SK-N-SH (cell line): ENCODE measurements around the gene MAP6. TPM values are rescaled to one million over a fixed set of nuclear protein-coding genes. Genes with fewer than 3 reads are reported as not detected.

Experiments used
- CTCF ChIA-PET: fragments of 300-600, 350-600 bp; formaldehyde crosslinking; extraction: SDS; loops from one replicate; lab custom pipeline; 2021; lab: Yijun Ruan, JAX
- POLR2A ChIA-PET: fragments of 350-600 bp; sonication (Branson Sonifier 250); formaldehyde crosslinking; extraction: SDS; loops from one replicate; lab custom pipeline; 2020; ENCODE audit warnings: antibody characterized with exemption, inconsistent platforms; lab: Yijun Ruan, JAX
- DNase-seq: peaks from one replicate; pipeline ENCODE4 v3.0.0; 2012
- H2AFZ ChIP-seq: fragments of 200-600 bp; sonication (generic); 2 replicates; pipeline ENCODE4 v1.8.1; 2016; ENCODE audit warnings: antibody characterized with exemption, mild to moderate bottlenecking, low read depth
- H3F3A ChIP-seq: fragments of 200-600 bp; sonication (generic); replicated peaks from 2 replicates; pipeline ENCODE3; 2016; ENCODE audit warnings: antibody characterized with exemption, mild to moderate bottlenecking; ENCODE audit not compliant: insufficient read depth
- H3K27ac ChIP-seq, 2 experiments: fragments of 200-500 bp in 1 of 2; fragments of 200-600 bp in 1 of 2; sonication (Bioruptor generic) in 1 of 2; sonication (generic), shearing (Covaris generic) in 1 of 2; 2 replicates each; pipeline versions ENCODE4 v1.5.1 to v1.6.1; 2014 to 2016; ENCODE audit warnings: low read depth in 2 of 2, inconsistent platforms in 1 of 2, low read length in 1 of 2, mild to moderate bottlenecking in 1 of 2, mixed read lengths in 1 of 2
- H3K27me3 ChIP-seq: fragments of 200-600 bp; sonication (generic), shearing (Covaris generic); 2 replicates; pipeline ENCODE4 v1.6.1; 2016; ENCODE audit warnings: mixed run types; ENCODE audit not compliant: insufficient read depth
- H3K36me3 ChIP-seq, 2 experiments: fragments of 200-500 bp in 1 of 2; fragments of 200-600 bp in 1 of 2; sonication (Bioruptor generic) in 1 of 2; sonication (generic) in 1 of 2; replicated peaks in 1 of 2; 2 replicates each; pipeline versions ENCODE3 to v1.5.1; 2014 to 2016; ENCODE audit warnings: low read length in 1 of 2, mild to moderate bottlenecking in 1 of 2; ENCODE audit not compliant: insufficient read depth in 2 of 2, control insufficient read depth in 1 of 2
- H3K4me1 ChIP-seq, 2 experiments: fragments of 200-500 bp in 1 of 2; fragments of 200-600 bp in 1 of 2; sonication (Bioruptor generic) in 1 of 2; sonication (generic), shearing (Covaris generic) in 1 of 2; 2 replicates each; pipeline versions ENCODE4 v1.5.1 to v1.6.1; 2014 to 2016; ENCODE audit warnings: low read depth in 1 of 2, low read length in 1 of 2, mixed run types in 1 of 2; ENCODE audit not compliant: insufficient read depth in 2 of 2, control insufficient read depth in 1 of 2
- H3K4me2 ChIP-seq: fragments of 200-600 bp; sonication (generic), shearing (Covaris generic); 2 replicates; pipeline ENCODE4 v1.6.1; 2017; ENCODE audit warnings: mixed run types
- H3K4me3 ChIP-seq, 2 experiments: fragments of 200-500 bp in 1 of 2; fragments of 200-600 bp in 1 of 2; sonication (Bioruptor generic) in 1 of 2; sonication (generic), shearing (Covaris generic) in 1 of 2; 2 replicates each; pipeline versions ENCODE4 v1.5.1 to v1.8.1; 2014 to 2016; ENCODE audit warnings: low read depth in 2 of 2, inconsistent platforms in 1 of 2, low read length in 1 of 2, mild to moderate bottlenecking in 1 of 2, mixed read lengths in 1 of 2, moderate library complexity in 1 of 2
- H3K79me2 ChIP-seq: fragments of 200-600 bp; sonication (generic); 2 replicates; pipeline ENCODE4 v1.8.1; 2017; ENCODE audit warnings: mild to moderate bottlenecking; ENCODE audit not compliant: insufficient read depth
- H3K9ac ChIP-seq: fragments of 200-600 bp; sonication (generic); 2 replicates; pipeline ENCODE4 v1.6.1; 2017; ENCODE audit warnings: mixed run types
- H3K9me2 ChIP-seq: fragments of 200-600 bp; sonication (generic); 2 replicates; pipeline ENCODE4 v1.6.1; 2017; ENCODE audit warnings: mixed run types
- H3K9me3 ChIP-seq: fragments of 200-600 bp; sonication (generic); 2 replicates; pipeline ENCODE4 v1.6.1; 2017; ENCODE audit warnings: mixed run types, mild to moderate bottlenecking, moderate library complexity
- H4K20me1 ChIP-seq: fragments of 200-600 bp; sonication (generic); 2 replicates; pipeline ENCODE4 v1.6.1; 2017; ENCODE audit warnings: mild to moderate bottlenecking, mixed run types; ENCODE audit not compliant: insufficient read depth
- CHD2 ChIP-seq: fragments of 150-350 bp; IDR thresholded peaks from 2 replicates; pipeline ENCODE4 v1.6.1; 2018; ENCODE audit warnings: low read length; ENCODE audit not compliant: partially characterized antibody
- ELF1 ChIP-seq: IDR thresholded peaks from 2 replicates; pipeline ENCODE4 v1.4.0; 2012
- EZH2phosphoT487 ChIP-seq: fragments of 200-600 bp; sonication (generic); IDR thresholded peaks from 2 replicates; pipeline ENCODE4 v1.6.1; 2017; ENCODE audit warnings: low read depth, mixed run types, mild to moderate bottlenecking, antibody characterized with exemption, moderate library complexity, borderline replicate concordance
- GATA2 ChIP-seq: sonication (generic); formaldehyde crosslinking; IDR thresholded peaks from 2 replicates; pipeline ENCODE4 v1.5.0; 2020; ENCODE audit warnings: mild to moderate bottlenecking, missing genetic modification reagents
- MEF2A ChIP-seq: IDR thresholded peaks from 2 replicates; pipeline ENCODE4 v1.4.0; 2012; ENCODE audit warnings: low read depth, borderline replicate concordance
- NFIC ChIP-seq: IDR thresholded peaks from 2 replicates; pipeline ENCODE4 v1.4.0; 2012; ENCODE audit warnings: borderline replicate concordance
- NRF1 ChIP-seq: IDR thresholded peaks from 2 replicates; pipeline ENCODE4 v1.6.1; 2012; ENCODE audit warnings: low read depth, mild to moderate bottlenecking, low read length
- POLR2AphosphoS5 ChIP-seq: IDR thresholded peaks from 2 replicates; pipeline ENCODE4 v1.6.1; 2012; ENCODE audit warnings: low read depth, low read length
- RCOR1 ChIP-seq: fragments of 150-350 bp; IDR thresholded peaks from 2 replicates; pipeline ENCODE4 v1.6.1; 2017; ENCODE audit warnings: antibody characterized with exemption, low read length
- RFX5 ChIP-seq: IDR thresholded peaks from 2 replicates; pipeline ENCODE4 v1.6.1; 2012; ENCODE audit warnings: mild to moderate bottlenecking, improper control_type of control experiment, low read length
- RXRA ChIP-seq: IDR thresholded peaks from 2 replicates; pipeline ENCODE4 v1.4.0; 2012; ENCODE audit warnings: low read depth, mild to moderate bottlenecking, borderline replicate concordance
- SIN3A ChIP-seq: IDR thresholded peaks from 2 replicates; pipeline ENCODE4 v1.6.1; 2012; ENCODE audit warnings: low read depth, mild to moderate bottlenecking, low read length, moderate library complexity, borderline replicate concordance
- TAF1 ChIP-seq: IDR thresholded peaks from 2 replicates; pipeline ENCODE4 v1.6.1; 2012; ENCODE audit warnings: low read depth, mild to moderate bottlenecking, low read length, moderate library complexity, borderline replicate concordance
- TEAD4 ChIP-seq: IDR thresholded peaks from 2 replicates; pipeline ENCODE4 v1.4.0; 2012; ENCODE audit warnings: mild to moderate bottlenecking, borderline replicate concordance; ENCODE audit not compliant: insufficient read depth
- YY1 ChIP-seq: IDR thresholded peaks from 2 replicates; pipeline ENCODE4 v1.4.0; 2012; ENCODE audit warnings: low read depth, mild to moderate bottlenecking
- WGBS: methylation state at CpG from one replicate; pipeline ENCODE4 v1.1.6; 2017; ENCODE audit warnings: low lambda C conversion rate; 5-methylcytosine and 5-hydroxymethylcytosine counted together
- polyA plus RNA-seq, 3 experiments: library from polyadenylated mRNA; depleted of rRNA; stranded (reverse); fragments of >200 nt; gene quantifications; 2 replicates each; pipeline ENCODE4 v1.2.3, GENCODE V29; 2012
- TF ChIP-seq, protein P1 (sequence below): IDR thresholded peaks from 2 replicates; pipeline ENCODE4 v1.4.0; 2012; ENCODE audit warnings: low read depth, borderline replicate concordance
- TF ChIP-seq, protein P2 (sequence below): IDR thresholded peaks from 2 replicates; pipeline ENCODE4 v1.4.0; 2012; ENCODE audit warnings: low read depth
- TF ChIP-seq, protein P3 (sequence below): fragments of 150-350 bp; IDR thresholded peaks from 2 replicates; pipeline ENCODE4 v1.6.1; 2016; ENCODE audit warnings: mild to moderate bottlenecking, low read depth, low read length

The MAP6 gene
- polyA plus RNA-seq, 1 of the 3 experiments (the other 2 are of a cell fraction): 11.1 TPM

DNA sequence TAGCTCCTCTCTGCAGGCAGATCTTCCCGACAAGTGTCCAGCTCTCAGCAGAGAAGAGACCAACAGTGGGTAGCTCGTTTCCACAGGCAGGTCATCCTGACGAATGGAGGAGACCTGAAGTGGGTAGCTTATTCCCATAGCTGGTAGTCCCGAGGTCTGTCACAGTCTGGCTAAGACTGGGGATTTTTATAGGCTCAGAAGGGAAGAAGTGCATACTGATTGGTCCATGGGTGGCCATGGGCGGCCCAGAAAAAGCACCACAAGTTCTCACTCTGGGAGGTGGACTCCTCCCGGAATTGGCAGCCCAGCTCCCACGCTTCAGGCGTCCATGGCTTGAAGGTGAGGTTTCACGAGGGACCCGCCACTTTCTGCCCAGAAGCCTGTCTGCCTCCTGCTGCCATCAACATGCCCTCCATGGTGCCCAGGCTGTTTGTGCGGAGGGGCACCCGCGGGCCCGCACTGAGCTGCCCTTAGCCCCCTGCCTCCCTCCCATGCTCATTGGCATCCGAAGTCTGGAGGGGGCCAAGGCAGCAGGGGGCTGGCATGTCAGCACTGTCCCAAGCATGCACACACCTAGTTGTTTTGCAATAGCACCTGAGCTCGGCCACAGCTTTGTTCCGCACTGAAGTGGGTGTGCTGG lies 9.9 kb upstream of the MAP6 start:
- no peaks in the 10 kb centered on the region for H4K20me1 ChIP-seq
- WGBS: 64% methylated on average over 11 of the region's 17 CpGs
- POLR2A ChIA-PET: interaction anchor here (1.0 kb wide), 1 partner anchor 10 kb away, joined by 3 read pairs; the partner anchor contains the start of gene MAP6

DNA sequence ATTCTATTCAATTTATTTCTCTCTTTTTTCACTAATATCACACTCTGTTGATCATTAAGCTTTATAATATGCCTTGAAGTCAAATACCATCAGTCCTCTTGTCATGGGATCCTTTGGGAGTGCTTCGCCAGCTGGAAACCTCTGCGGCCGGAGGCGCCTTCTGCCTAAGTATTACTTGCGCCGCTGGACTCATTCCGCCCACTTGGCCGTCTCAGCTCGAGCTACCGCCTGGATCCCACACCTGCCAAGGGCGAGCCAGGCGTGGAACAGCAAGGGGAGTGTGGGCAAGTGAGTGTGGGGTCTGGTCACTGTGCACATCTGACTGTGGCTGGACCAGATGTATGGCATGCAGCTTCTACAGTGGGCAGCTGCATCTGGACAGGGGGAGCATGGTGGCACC lies 9.1 kb upstream of the MAP6 start:
- no peak overlapping the region for H3K4me2 ChIP-seq
- no peaks in the 10 kb centered on the region; the same call in 1 of the 2 replicates for H3K27me3 ChIP-seq
- DNase-seq: no peak
- no peaks in the 10 kb centered on the region for H4K20me1 ChIP-seq
- POLR2A ChIA-PET: interaction anchor here (0.6 to 1.0 kb wide), 2 partner anchors 9 to 138 kb away, joined by 3 to 4 read pairs; partner anchors contain the start of gene MAP6
- no peaks in the 10 kb centered on the region for H3K36me3 ChIP-seq
- no peaks in the 10 kb centered on the region for H3K4me1 ChIP-seq
- H3K4me3 ChIP-seq: no peak overlapping the region
- no peak overlapping the region for H3K27ac ChIP-seq
- 87% methylated on average over 12 of the region's 12 CpGs for WGBS
- H3F3A ChIP-seq: no peaks in the 10 kb centered on the region
- CTCF ChIA-PET: interaction anchor here (1.9 kb wide), 1 partner anchor 28 kb away, joined by 5 read pairs; no protein-coding TSS in a partner anchor
- H3K79me2 ChIP-seq: no peaks in the 10 kb centered on the region
- H2AFZ ChIP-seq: no peak overlapping the region
- H3K9me3 ChIP-seq: 0 out of 2 replicates have a peak, but pooled peaks cover 3% of the 10 kb centered on the region
- TF ChIP-seq EZH2phosphoT487: no peak
- H3K9me2 ChIP-seq: no peaks in the 10 kb centered on the region
- H3K9ac ChIP-seq: no peak overlapping the region

More for the DNA sequence above, 9.9 kb upstream of the MAP6 start:
- Histone ChIP-seq H2AFZ (no peak overlapping the region), H3K27ac (no peak overlapping the region), H3K27me3 (no peaks in the 10 kb centered on the region; the same call in 1 of the 2 replicates), H3K9ac (no peak overlapping the region), H3K36me3 (no peaks in the 10 kb centered on the region), H3K79me2 (no peaks in the 10 kb centered on the region), H3K4me1 (no peaks in the 10 kb centered on the region)
- DNase-seq: no peak
- no peak for TF ChIP-seq YY1
- no peak for TF ChIP-seq NRF1
- no peak for TF ChIP-seq NFIC
- TF ChIP-seq CHD2: no peak
- TF ChIP-seq RFX5: no peak
- TF ChIP-seq, protein P1, sequence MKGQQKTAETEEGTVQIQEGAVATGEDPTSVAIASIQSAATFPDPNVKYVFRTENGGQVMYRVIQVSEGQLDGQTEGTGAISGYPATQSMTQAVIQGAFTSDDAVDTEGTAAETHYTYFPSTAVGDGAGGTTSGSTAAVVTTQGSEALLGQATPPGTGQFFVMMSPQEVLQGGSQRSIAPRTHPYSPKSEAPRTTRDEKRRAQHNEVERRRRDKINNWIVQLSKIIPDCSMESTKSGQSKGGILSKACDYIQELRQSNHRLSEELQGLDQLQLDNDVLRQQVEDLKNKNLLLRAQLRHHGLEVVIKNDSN: no peak
- TF ChIP-seq, protein P2, sequence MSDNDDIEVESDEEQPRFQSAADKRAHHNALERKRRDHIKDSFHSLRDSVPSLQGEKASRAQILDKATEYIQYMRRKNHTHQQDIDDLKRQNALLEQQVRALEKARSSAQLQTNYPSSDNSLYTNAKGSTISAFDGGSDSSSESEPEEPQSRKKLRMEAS: no peak
- TF ChIP-seq RXRA: no peak
- TF ChIP-seq, all 33 proteins: peak for 0
- 0 out of 2 replicates have a peak, but pooled peaks cover 3% of the 10 kb centered on the region for H3K9me3 ChIP-seq
- CTCF ChIA-PET: interaction anchor here (0.9 to 1.9 kb wide), 3 partner anchors 8 to 85 kb away, joined by 3 to 5 read pairs (median 3); no protein-coding TSS in a partner anchor
- no peaks in the 10 kb centered on the region for H3K9me2 ChIP-seq
- H3F3A ChIP-seq: no peaks in the 10 kb centered on the region
- H3K4me2 ChIP-seq: no peak overlapping the region
- no peak overlapping the region for H3K4me3 ChIP-seq

DNA sequence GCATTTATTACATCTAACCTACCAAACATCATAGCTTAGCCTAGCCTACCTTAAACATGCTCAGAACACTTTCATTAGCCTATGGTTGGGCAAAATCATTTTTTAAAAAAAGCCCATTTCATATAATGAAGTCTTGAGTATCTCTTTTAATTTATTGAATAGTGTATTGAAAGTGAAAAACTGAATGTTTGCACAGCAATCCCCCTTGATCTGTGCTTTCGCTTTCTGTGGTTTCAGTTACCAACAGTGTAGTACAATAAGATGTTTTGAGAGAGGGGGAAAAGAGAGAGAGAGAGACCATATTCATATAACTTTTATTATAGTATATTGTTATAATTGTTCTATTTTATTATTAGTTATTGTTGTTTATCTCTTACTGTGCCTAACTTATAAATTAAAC lies 8.4 kb upstream of the MAP6 start:
- Histone ChIP-seq H3K4me2 (no peak overlapping the region), H3K27ac (no peak overlapping the region), H3K9ac (no peak overlapping the region), H2AFZ (no peak overlapping the region), H4K20me1 (no peaks in the 10 kb centered on the region), H3K79me2 (no peaks in the 10 kb centered on the region), H3K4me1 (no peaks in the 10 kb centered on the region), H3K36me3 (no peaks in the 10 kb centered on the region), H3K9me3 (0 out of 2 replicates have a peak, but pooled peaks cover 3% of the 10 kb centered on the region), H3K27me3 (no peaks in the 10 kb centered on the region; the same call in 1 of the 2 replicates), H3K9me2 (no peaks in the 10 kb centered on the region), H3F3A (no peaks in the 10 kb centered on the region), H3K4me3 (no peak overlapping the region)
- DNase-seq: no peak
- ChIA-PET POLR2A (no interaction called here), CTCF (interaction anchor here (0.6 to 1.9 kb wide), 3 partner anchors 29 to 187 kb away, joined by 3 to 5 read pairs (median 3); no protein-coding TSS in a partner anchor)
- WGBS: 84% methylated on average over 1 of the region's 1 CpG
- TF ChIP-seq TEAD4: no peak
- no peak for TF ChIP-seq ELF1
- TF ChIP-seq MEF2A: no peak
- TF ChIP-seq, protein P3, sequence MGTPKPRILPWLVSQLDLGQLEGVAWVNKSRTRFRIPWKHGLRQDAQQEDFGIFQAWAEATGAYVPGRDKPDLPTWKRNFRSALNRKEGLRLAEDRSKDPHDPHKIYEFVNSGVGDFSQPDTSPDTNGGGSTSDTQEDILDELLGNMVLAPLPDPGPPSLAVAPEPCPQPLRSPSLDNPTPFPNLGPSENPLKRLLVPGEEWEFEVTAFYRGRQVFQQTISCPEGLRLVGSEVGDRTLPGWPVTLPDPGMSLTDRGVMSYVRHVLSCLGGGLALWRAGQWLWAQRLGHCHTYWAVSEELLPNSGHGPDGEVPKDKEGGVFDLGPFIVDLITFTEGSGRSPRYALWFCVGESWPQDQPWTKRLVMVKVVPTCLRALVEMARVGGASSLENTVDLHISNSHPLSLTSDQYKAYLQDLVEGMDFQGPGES: no peak
- no peak for TF ChIP-seq SIN3A
- TF ChIP-seq POLR2AphosphoS5: no peak
- TF ChIP-seq RCOR1: no peak
- no peak for TF ChIP-seq NRF1
- no peak for TF ChIP-seq YY1
- no peak for TF ChIP-seq NFIC
- no peak for TF ChIP-seq TAF1
- TF ChIP-seq CHD2: no peak
- TF ChIP-seq RFX5: no peak
- TF ChIP-seq GATA2 (CRISPR knock-in tag): no peak
